HG02973 (cell line): ENCODE measurements around the gene GNG3.
"Not testable (repeated sequence)": the region's sequence is repeated elsewhere in the genome, so short reads cannot be mapped to it uniquely, and the experiment has no call there.

Experiments used
- ATAC-seq: cut with Tn5 transposase; IDR thresholded peaks from one replicate; pipeline ENCODE4 v1.9.1; 2021; ENCODE audit warnings: moderate library complexity; ENCODE audit not compliant: unreplicated experiment

Gene GNG3

GRCh38 chr11:62716206-62716605 lies 8.7 kb downstream of the GNG3 start:
- ATAC-seq: no peak

GRCh38 chr11:62716816-62717215 lies 9.3 kb downstream of the GNG3 start:
- no peak for ATAC-seq

GRCh38 chr11:62719302-62719978 lies 12.0 kb downstream of the GNG3 start:
- ATAC-seq: no peak

GRCh38 chr11:62721994-62722393 lies 14.5 kb downstream of the GNG3 start:
- no peak for ATAC-seq

- no peak for ATAC-seq
These were observed 16.7 kb downstream of the GNG3 start for GRCh38 chr11:62724171-62724570.

GRCh38 chr11:62725646-62726045 lies 18.2 kb downstream of the GNG3 start:
- ATAC-seq: no peak

GRCh38 chr11:62726156-62726914 lies 18.9 kb downstream of the GNG3 start:
- ATAC-seq: peak; percentile 8

- no peak for ATAC-seq
These were observed 19.4 kb downstream of the GNG3 start for GRCh38 chr11:62726915-62727164.

- peak; percentile 58 for ATAC-seq
These were observed 19.8 kb downstream of the GNG3 start, which contains the start of gene HNRNPUL2 for GRCh38 chr11:62727165-62727871. Gene HNRNPUL2, minus strand, starts transcription at chr11:62727457. Its CDS starts 301 bp downstream, at chr11:62727156.

GRCh38 chr11:62727872-62728170 lies 20.3 kb downstream of the GNG3 start:
- ATAC-seq: peak; percentile 43

- no peak for ATAC-seq
These were observed 20.9 kb downstream of the GNG3 start, which contains the start of gene TTC9C for GRCh38 chr11:62728171-62728988. Gene TTC9C, plus strand, starts transcription at chr11:62728486. Its CDS starts 363 bp downstream, at chr11:62728849.

- not testable (repeated sequence) for ATAC-seq
These were observed 22.6 kb downstream of the GNG3 start for GRCh38 chr11:62730076-62730475.

- ATAC-seq: no peak
These were observed 25.4 kb downstream of the GNG3 start for GRCh38 chr11:62732830-62733229.

- no peak for ATAC-seq
These were observed 29.7 kb downstream of the GNG3 start for GRCh38 chr11:62737196-62737595.

GRCh38 chr11:62747475-62748160 lies 40.1 kb downstream of the GNG3 start:
- no peak for ATAC-seq

GRCh38 chr11:62749931-62750330 lies 42.5 kb downstream of the GNG3 start:
- ATAC-seq: not testable (repeated sequence)

GRCh38 chr11:62752177-62752785 lies 44.8 kb downstream of the GNG3 start:
- no peak for ATAC-seq

GRCh38 chr11:62752994-62753735 lies 45.7 kb downstream of the GNG3 start:
- no peak for ATAC-seq
